ENCODE data around the gene SP140L. TPM values are rescaled to one million over a fixed set of nuclear protein-coding genes. Genes with fewer than 3 reads are reported as not detected.
"Not testable (repeated sequence)": the region's sequence is repeated elsewhere in the genome, so short reads cannot be mapped to it uniquely, and the experiment has no call there.

Gene SP140L
- total RNA-seq, 4 donors from 2014 or later: 22.1 to 53.6 (median 35.7) TPM

DNA sequence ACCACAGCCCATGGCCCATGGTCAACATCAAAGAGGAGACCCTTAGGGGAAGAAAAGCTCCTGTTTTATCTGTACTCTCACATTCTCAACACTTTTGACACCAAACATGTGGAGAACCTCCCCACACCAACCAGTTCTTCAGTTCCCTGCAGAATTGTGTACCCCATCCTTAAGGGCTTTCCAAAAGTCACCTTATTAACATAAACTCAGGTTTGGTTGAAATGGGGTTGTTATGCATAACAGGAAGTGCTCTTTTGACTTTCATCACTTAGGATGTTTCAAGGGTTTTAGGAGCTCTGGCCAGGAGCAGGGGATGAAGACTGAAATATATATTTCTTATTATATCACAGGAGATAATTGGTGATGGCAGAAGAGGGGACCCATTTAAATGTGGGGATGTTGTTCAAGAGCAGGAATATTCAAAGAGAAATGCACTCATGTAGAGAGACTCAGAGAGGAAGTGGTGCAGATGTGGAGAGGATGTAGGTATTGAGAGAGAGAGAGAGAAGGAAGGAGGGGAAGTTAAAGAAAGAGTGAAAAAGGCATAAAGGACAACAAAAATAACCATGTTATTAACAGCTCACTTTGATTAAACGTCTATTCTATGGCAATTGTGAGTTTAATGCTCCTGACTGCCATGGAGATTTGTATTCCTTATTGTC is 35.2 kb downstream of the SP140L start:
- no peak for DNase-seq
- no peaks in the 10 kb centered on the region for H3K4me1 ChIP-seq
- H3K27ac ChIP-seq: peak overlapping the region in 1 of 4 donors; percentile 50
- TF ChIP-seq, protein P1, sequence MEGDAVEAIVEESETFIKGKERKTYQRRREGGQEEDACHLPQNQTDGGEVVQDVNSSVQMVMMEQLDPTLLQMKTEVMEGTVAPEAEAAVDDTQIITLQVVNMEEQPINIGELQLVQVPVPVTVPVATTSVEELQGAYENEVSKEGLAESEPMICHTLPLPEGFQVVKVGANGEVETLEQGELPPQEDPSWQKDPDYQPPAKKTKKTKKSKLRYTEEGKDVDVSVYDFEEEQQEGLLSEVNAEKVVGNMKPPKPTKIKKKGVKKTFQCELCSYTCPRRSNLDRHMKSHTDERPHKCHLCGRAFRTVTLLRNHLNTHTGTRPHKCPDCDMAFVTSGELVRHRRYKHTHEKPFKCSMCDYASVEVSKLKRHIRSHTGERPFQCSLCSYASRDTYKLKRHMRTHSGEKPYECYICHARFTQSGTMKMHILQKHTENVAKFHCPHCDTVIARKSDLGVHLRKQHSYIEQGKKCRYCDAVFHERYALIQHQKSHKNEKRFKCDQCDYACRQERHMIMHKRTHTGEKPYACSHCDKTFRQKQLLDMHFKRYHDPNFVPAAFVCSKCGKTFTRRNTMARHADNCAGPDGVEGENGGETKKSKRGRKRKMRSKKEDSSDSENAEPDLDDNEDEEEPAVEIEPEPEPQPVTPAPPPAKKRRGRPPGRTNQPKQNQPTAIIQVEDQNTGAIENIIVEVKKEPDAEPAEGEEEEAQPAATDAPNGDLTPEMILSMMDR (IDR thresholded peaks at IDR 0.05): no peak
- TF ChIP-seq POLR2A (IDR thresholded peaks at IDR 0.05): no peak
- H3K27me3 ChIP-seq: no peaks in the 10 kb centered on the region
- no peak overlapping the region for H3K4me3 ChIP-seq
- peaks cover 0 to 30% (median 0%) of the 10 kb centered on the region in 3 donors for H3K36me3 ChIP-seq
- H3K9me3 ChIP-seq: no peaks in the 10 kb centered on the region

DNA sequence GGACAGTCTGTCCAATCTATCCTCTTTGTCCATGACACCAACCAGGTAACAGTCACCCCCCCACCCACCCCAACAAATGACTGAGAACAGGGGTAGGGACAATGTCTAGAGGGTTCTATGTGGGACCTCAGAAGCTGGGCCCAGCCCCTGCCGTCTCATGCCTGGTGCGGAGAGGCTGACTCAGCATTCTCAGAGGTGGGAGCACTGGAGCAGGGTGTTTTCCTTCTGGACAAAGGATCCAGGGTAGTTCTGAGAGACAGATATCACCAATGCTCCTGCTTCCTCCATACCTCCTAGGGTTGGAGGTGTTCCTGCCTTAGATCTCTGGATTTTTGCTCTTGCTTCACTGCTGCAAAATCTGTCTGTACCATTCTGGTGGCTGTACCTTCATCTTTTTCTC is 55.1 kb downstream of the SP140L start:
- Histone ChIP-seq H3K9me3 (no peaks in the 10 kb centered on the region), H3K36me3 (peaks cover 0 to 19% (median 0%) of the 10 kb centered on the region in 3 donors), H3K4me3 (no peak overlapping the region), H3K27ac (no peak overlapping the region), H3K4me1 (no peaks in the 10 kb centered on the region), H3K27me3 (no peaks in the 10 kb centered on the region)
- no peak for DNase-seq
- TF ChIP-seq, protein P1 (IDR thresholded peaks at IDR 0.05): no peak
- no peak for TF ChIP-seq POLR2A (IDR thresholded peaks at IDR 0.05)

GRCh38 chr2:230383453-230383852 is 56.5 kb downstream of the SP140L start:
- no peak for DNase-seq
- H3K4me1 ChIP-seq: no peaks in the 10 kb centered on the region
- no peaks in the 10 kb centered on the region for H3K27me3 ChIP-seq
- no peak overlapping the region for H3K27ac ChIP-seq
- peaks cover 0 to 23% (median 0%) of the 10 kb centered on the region in 3 donors for H3K36me3 ChIP-seq
- H3K9me3 ChIP-seq: no peaks in the 10 kb centered on the region
- H3K4me3 ChIP-seq: no peak overlapping the region
- TF ChIP-seq, protein P1 (IDR thresholded peaks at IDR 0.05): no peak
- no peak for TF ChIP-seq POLR2A (IDR thresholded peaks at IDR 0.05)

DNA sequence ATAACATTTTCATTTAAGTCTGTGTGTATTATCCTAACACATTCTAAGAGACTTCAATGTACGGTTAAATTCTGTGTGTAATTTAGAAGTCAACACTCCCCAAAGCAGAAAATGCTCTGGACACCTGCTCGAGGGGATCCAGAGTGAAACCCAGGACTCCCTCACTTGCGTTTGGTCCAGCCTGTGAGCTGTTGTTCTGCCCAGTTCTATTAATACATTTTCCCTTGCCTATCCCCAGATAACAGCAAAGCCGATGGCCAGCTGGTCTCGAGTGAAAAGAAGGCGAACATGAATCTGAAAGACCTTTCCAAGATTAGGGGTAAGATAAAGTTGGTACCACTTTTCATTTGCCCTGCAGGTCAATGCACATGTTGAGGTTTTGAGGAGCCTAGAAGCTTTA is 58.0 kb downstream of the SP140L start:
- TF ChIP-seq, protein P1 (IDR thresholded peaks at IDR 0.05): no peak
- TF ChIP-seq POLR2A (IDR thresholded peaks at IDR 0.05): no peak
- DNase-seq: no peak

DNA sequence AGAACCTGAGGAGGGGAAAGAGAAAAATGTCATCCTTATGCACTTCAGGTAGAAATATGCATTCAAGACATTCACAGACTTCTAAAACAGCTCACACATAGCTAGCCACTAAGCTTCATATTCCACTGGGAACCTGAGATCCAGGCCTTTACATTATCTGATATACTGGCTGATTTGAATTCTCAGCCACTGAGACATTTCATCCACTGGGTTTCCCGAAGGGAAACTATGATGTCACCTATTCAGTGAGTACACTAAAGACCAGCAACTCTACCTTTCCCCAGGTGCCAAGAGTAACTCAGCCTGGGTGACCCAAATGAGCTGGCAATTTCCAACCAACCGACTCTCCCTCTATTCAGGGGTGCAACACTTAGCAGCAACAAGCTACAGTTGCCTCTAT is 67.3 kb downstream of the SP140L start:
- Histone ChIP-seq H3K27me3 (no peaks in the 10 kb centered on the region), H3K4me1 (no peaks in the 10 kb centered on the region), H3K4me3 (no peak overlapping the region), H3K27ac (no peak overlapping the region), H3K36me3 (peaks cover 0 to 78% (median 0%) of the 10 kb centered on the region in 3 donors), H3K9me3 (no peaks in the 10 kb centered on the region)
- TF ChIP-seq, protein P1 (IDR thresholded peaks at IDR 0.05): no peak
- no peak for TF ChIP-seq POLR2A (IDR thresholded peaks at IDR 0.05)
- DNase-seq: no peak

More for the DNA sequence above, 58.0 kb downstream of the SP140L start:
- H3K27me3 ChIP-seq: no peaks in the 10 kb centered on the region
- H3K4me1 ChIP-seq: no peaks in the 10 kb centered on the region
- no peaks in the 10 kb centered on the region for H3K9me3 ChIP-seq
- no peak overlapping the region for H3K27ac ChIP-seq
- peaks cover 0 to 39% (median 0%) of the 10 kb centered on the region in 3 donors for H3K36me3 ChIP-seq
- no peak overlapping the region for H3K4me3 ChIP-seq

- H3K36me3 ChIP-seq: peaks cover 0 to 55% (median 0%) of the 10 kb centered on the region in 3 donors
- H3K27ac ChIP-seq, H3K9me3 ChIP-seq: not testable (repeated sequence)
Observed at GRCh38 chr2:230398698-230399097, 71.7 kb downstream of the SP140L start.

More at GRCh38 chr2:230398698-230399097, 71.7 kb downstream of the SP140L start:
- H3K4me1 ChIP-seq, H3K27me3 ChIP-seq, DNase-seq, H3K4me3 ChIP-seq: not testable (repeated sequence)
